CD4-positive, alpha-beta T cell (primary cell): ENCODE data around the gene EFHD2. TPM values are rescaled to one million over a fixed set of nuclear protein-coding genes. Genes with fewer than 3 reads are reported as not detected.

Experiments used
- ATAC-seq: fragments of 200-7000 bp; cut with Tn5 transposase; one replicate; pipeline ENCODE4 v1.10.0; 2022; ENCODE audit warnings: mild to moderate bottlenecking; ENCODE audit not compliant: poor library complexity
- CTCF ChIA-PET: fragments of 350-600 bp; sonication (Branson Sonifier 250); formaldehyde crosslinking; loops from one replicate; lab custom pipeline; 2021; ENCODE audit warnings: antibody characterized with exemption, inconsistent platforms; lab: Charles Lee
- POLR2A ChIA-PET: fragments of 350-600 bp; sonication (Branson Sonifier 250); formaldehyde crosslinking; loops from one replicate; lab custom pipeline; 2021; ENCODE audit warnings: antibody characterized with exemption, inconsistent platforms; lab: Charles Lee
- DNase-seq, 14 experiments: peaks; one replicate each; pipeline ENCODE4 v3.0.0-alpha.2; 2013 to 2020; ENCODE audit warnings: mixed read lengths in 2 of 14
- H3K27ac ChIP-seq, 2 donors: one replicate each; pipeline versions ENCODE4 v1.5.1 to v1.7.0; 2013; ENCODE audit warnings: low read length in 2 of 2, low read depth in 1 of 2, mild to moderate bottlenecking in 1 of 2
- H3K27me3 ChIP-seq, 2 experiments: 1 replicate in 1 of 2; 2 replicates in 1 of 2; pipeline versions ENCODE4 v1.6.1 to v1.7.0; 2013; ENCODE audit warnings: low read length in 2 of 2, control low read depth in 1 of 2, mild to moderate bottlenecking in 1 of 2, moderate library complexity in 1 of 2; ENCODE audit not compliant: insufficient read depth in 2 of 2, control insufficient read depth in 1 of 2
- H3K36me3 ChIP-seq: one replicate; pipeline ENCODE4 v1.6.1; 2013; ENCODE audit warnings: low read length, control low read depth; ENCODE audit not compliant: insufficient read depth
- H3K4me1 ChIP-seq: one replicate; pipeline ENCODE4 v1.6.1; 2013; ENCODE audit warnings: low read length, control low read depth; ENCODE audit not compliant: insufficient read depth
- H3K4me3 ChIP-seq: one replicate; pipeline ENCODE4 v1.5.1; 2013; ENCODE audit warnings: mild to moderate bottlenecking, low read length, moderate library complexity
- H3K9me3 ChIP-seq, 2 experiments: 1 replicate in 1 of 2; 2 replicates in 1 of 2; pipeline versions ENCODE4 v1.6.1 to v1.7.0; 2013; ENCODE audit warnings: low read length in 2 of 2, mild to moderate bottlenecking in 2 of 2, control low read depth in 1 of 2, moderate library complexity in 1 of 2; ENCODE audit not compliant: control insufficient read depth in 1 of 2, insufficient read depth in 1 of 2
- H3K27ac Mint-ChIP-seq: one replicate; pipeline ENCODE4 v1.8.0; 2020; ENCODE audit warnings: mixed read lengths
- H3K27me3 Mint-ChIP-seq: one replicate; pipeline ENCODE4 v1.8.0; 2021; ENCODE audit warnings: mixed read lengths
- H3K36me3 Mint-ChIP-seq: one replicate; pipeline ENCODE4 v1.8.0; 2021; ENCODE audit warnings: low read depth, mixed read lengths
- H3K4me1 Mint-ChIP-seq: one replicate; pipeline ENCODE4 v1.8.0; 2021; ENCODE audit warnings: low read depth, mixed read lengths
- H3K4me3 Mint-ChIP-seq: one replicate; pipeline ENCODE4 v1.8.0; 2020; ENCODE audit warnings: mild to moderate bottlenecking, mixed read lengths
- H3K9me3 Mint-ChIP-seq: one replicate; pipeline ENCODE4 v1.8.0; 2020; ENCODE audit warnings: mixed read lengths
- CTCF ChIP-seq: fragments of 200-600 bp; IDR thresholded peaks from one replicate; pipeline ENCODE4 v1.8.0; 2022; ENCODE audit warnings: antibody characterized with exemption, mild to moderate bottlenecking
- intact Hi-C, 2 experiments: fragments of 100-400 bp; cut with DNase I in 1 of 2; cut with micrococcal nuclease in 1 of 2; formaldehyde crosslinking; loops; one replicate each; pipeline versions ENCODE4 v1.15.1 to v1.9.0; 2023 to 2025; cut with DNase I, micrococcal nuclease
- total RNA-seq, 174 experiments: library from RNA in 2 of 174; stranded (reverse) in 2 of 174; gene quantifications; one replicate each; pipeline ENCODE4 v1.2.3 and lab custom pipeline; 2021 to 2026

Gene EFHD2
- total RNA-seq, 2 experiments from 2014 or later, result 79.1 to 80.9 TPM

DNA sequence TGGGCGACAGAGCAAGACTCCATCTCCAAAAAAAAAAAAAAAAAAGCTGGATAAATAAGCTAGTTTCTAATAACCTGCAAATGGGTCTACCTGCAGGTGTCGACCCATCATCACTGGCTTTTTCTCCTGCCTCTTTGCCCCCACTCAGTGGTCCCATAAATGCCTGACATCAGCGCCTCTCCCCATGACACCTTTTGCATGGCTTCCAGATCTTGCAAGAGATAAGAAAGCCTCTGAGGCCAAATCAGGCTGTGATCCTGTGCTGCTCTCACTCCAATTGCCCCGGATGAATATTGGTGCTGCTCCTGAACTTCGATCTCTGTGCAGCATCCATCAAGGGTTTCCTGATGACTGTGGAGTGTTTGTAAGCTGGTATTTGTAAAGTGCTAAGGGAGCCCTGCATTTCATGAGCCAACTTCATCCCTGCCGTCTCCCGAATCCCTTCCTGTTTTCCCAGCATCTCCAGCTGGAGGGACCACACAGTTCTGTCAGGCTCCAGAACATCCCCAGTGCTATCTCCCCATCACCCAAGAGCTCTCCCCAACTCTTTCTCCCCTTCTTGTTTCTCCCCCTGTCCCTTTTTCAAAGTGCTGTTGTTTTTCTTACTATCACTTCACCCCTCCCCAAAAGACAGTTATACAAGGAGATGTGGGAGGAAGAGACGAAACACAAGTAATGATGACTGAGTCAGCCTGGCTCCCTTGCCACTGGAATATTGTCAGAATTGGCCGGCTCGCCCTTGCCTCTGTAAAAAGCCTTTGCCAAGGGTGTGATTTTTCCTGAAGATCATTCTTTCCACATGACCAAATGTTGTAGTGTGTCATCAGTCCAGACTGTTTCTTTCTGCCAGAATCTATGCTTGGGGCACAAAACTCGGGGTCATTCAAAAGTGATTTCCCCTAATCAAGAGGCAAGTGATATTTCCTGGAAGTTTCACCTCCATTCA lies 2.8 kb upstream of the EFHD2 start:
- H3K4me3 Mint-ChIP-seq, result peak overlapping the region; percentile 74
- peaks cover 20% of the 10 kb centered on the region for H3K4me1 Mint-ChIP-seq
- Histone ChIP-seq H3K27me3 (no peaks in the 10 kb centered on the region), H3K36me3 (no peaks in the 10 kb centered on the region), H3K9me3 (no peaks in the 10 kb centered on the region), H3K4me1 (peaks cover 41% of the 10 kb centered on the region), H3K27ac (no peak overlapping the region), H3K4me3 (no peak overlapping the region)
- TF ChIP-seq CTCF, result no peak
- intact Hi-C loops, result no loop called here
- H3K9me3 Mint-ChIP-seq, result no peaks in the 10 kb centered on the region
- peak overlapping the region; percentile 94 for H3K27ac Mint-ChIP-seq
- DNase-seq (no peak), ATAC-seq (no peak)
- ChIA-PET CTCF (interaction anchor here (1.0 to 1.8 kb wide), 2 partner anchors 24 to 84 kb away, joined by 3 to 6 read pairs; no protein-coding TSS in a partner anchor), POLR2A (no interaction called here)
- H3K36me3 Mint-ChIP-seq, result peaks cover 5% of the 10 kb centered on the region
- H3K27me3 Mint-ChIP-seq, result no peaks in the 10 kb centered on the region

DNA sequence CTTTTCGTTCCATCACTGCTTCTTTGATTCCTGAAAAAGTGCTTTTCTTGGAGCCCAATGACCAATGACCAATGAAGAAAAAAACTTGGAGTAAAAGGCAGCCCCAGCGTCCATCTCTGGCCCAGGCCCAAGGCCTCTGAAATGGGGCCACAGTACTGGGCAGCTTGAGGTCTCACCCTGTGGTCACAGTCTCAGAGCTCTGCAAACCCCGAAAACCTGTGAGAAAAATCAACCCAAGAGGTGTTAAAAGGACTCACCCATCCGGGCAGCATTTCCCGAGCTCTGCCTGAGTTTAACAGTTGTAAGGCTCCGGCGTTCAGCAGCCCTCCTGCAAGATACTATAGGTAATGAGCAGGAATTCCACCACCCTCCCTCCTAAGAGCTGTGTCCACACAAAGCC lies 2.1 kb upstream of the EFHD2 start:
- Histone ChIP-seq H3K4me3 (no peak overlapping the region), H3K27me3 (no peaks in the 10 kb centered on the region), H3K36me3 (peaks cover 2% of the 10 kb centered on the region), H3K9me3 (no peaks in the 10 kb centered on the region), H3K27ac (no peak overlapping the region), H3K4me1 (peaks cover 48% of the 10 kb centered on the region)
- peaks cover 5% of the 10 kb centered on the region for H3K36me3 Mint-ChIP-seq
- TF ChIP-seq CTCF, result no peak
- peak overlapping the region; percentile 74 for H3K4me3 Mint-ChIP-seq
- H3K27ac Mint-ChIP-seq, result peak overlapping the region; percentile 94
- no peaks in the 10 kb centered on the region for H3K9me3 Mint-ChIP-seq
- peaks cover 26% of the 10 kb centered on the region for H3K4me1 Mint-ChIP-seq
- DNase-seq (peak in 1 of 14 experiments; percentile 56), ATAC-seq (no peak)
- intact Hi-C loops, result no loop called here
- ChIA-PET POLR2A (no interaction called here), CTCF (interaction anchor here (1.0 to 1.8 kb wide), 2 partner anchors 23 to 24 kb away, joined by 4 to 6 read pairs; no protein-coding TSS in a partner anchor)
- no peaks in the 10 kb centered on the region for H3K27me3 Mint-ChIP-seq

DNA sequence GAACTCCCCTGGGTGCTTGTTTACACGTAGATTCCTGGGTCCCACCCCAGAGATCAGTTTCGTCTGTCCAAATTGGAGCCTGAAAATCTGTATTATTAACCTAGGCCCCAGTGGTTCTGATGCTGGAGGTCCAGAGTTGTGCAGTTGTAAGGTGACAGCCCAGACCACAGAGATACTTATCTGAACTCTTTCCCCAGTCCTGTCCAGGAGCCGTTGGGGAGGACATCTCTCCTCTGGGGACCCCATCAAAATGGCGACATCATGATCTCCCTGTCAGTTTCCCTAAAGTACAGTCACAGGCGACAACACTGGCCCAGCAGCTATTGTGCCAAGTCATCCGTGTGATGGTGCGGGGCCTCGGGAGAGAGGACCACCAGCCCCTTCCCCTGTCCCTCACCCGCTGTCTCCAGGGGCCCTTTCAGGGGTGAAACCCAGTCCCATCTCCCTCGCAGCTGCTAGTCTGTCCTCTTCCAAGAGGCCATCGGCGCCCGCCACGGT lies 749 bp upstream of the EFHD2 start:
- Histone ChIP-seq H3K4me3 (peak overlapping the region; percentile 94), H3K27ac (peak overlapping the region; percentile 48 to 85), H3K9me3 (no peaks in the 10 kb centered on the region), H3K27me3 (no peaks in the 10 kb centered on the region), H3K4me1 (peaks cover 62% of the 10 kb centered on the region), H3K36me3 (peaks cover 7% of the 10 kb centered on the region)
- Mint-ChIP-seq H3K27me3 (no peaks in the 10 kb centered on the region), H3K4me1 (peaks cover 30% of the 10 kb centered on the region), H3K36me3 (peaks cover 5% of the 10 kb centered on the region), H3K27ac (peak overlapping the region; percentile 94), H3K9me3 (no peaks in the 10 kb centered on the region), H3K4me3 (peak overlapping the region; percentile 82)
- DNase-seq (no peak), ATAC-seq (no peak)
- CTCF ChIA-PET, result interaction anchor here (0.9 kb wide), 1 partner anchor 22 kb away, joined by 4 read pairs; no protein-coding TSS in a partner anchor
- TF ChIP-seq CTCF, result no peak
- intact Hi-C loops, result loop anchor here (2.0 kb wide), 2 partner anchors 22 to 116 kb away; partner anchors contain the start of gene CASP9 (in 1 of the 2)
- POLR2A ChIA-PET, result no interaction called here
